ENCODE results near the gene GGT5.
"Not testable (repeated sequence)": the region's sequence is repeated elsewhere in the genome, so short reads cannot be mapped to it uniquely, and the experiment has no call there.

The GGT5 gene

DNA sequence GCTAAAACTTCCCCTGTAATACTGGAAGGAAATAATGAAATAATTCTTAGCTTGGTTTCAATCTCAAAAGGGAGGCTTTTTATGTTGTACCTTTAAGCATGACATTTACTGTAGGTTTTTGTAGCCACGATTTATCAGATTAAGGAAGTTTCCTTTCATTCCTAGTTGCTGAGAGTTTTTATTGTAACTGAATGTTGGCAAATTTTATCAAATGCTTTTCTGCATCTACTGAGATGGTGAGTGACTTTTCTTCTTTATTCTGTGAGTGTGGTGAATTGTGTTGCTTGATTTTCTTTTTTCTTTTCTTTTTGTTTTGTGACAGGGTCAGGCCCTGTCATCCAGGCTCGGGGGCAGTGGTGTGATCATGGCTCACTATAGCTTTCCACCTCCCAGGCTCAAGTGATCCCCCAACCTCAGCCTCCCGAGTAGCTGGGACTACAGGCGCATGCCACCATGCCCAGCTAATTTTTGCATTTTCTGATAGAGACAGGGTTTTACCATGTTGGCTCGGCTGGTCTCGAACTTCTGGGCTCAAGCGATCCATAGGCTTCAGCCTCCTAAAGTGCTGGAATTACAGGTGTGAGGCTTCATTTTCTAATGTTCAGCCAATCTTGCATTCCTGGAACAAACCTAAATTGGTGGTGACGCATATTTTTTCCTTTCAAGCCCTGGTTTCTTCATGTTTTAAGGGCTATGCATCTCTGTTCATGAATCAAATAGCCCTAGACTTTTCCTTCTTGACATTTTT lies 37.4 kb downstream of the GGT5 start:
- FAIRE-seq: no peak
- TF ChIP-seq TAF1 (IDR thresholded peaks at IDR 0.05; ENCODE audit: low read depth, low read length): no peak
- TF ChIP-seq POLR2AphosphoS5 (IDR thresholded peaks at IDR 0.05; ENCODE audit: low read depth, low read length): no peak
- no peak for TF ChIP-seq POLR2A (IDR thresholded peaks at IDR 0.05; ENCODE audit: low read depth, low read length)
- no peak for TF ChIP-seq POU2F2 (IDR thresholded peaks at IDR 0.05; ENCODE audit: low read depth, low read length)
- no peak for TF ChIP-seq PAX5 (IDR thresholded peaks at IDR 0.05; ENCODE audit: insufficient read depth, low read length, severe bottlenecking)
- no peak for TF ChIP-seq SPI1 (IDR thresholded peaks at IDR 0.05; ENCODE audit: low read depth, low read length)
- no peak for DNase-seq (ENCODE audit: insufficient read length, low spot score)

DNA sequence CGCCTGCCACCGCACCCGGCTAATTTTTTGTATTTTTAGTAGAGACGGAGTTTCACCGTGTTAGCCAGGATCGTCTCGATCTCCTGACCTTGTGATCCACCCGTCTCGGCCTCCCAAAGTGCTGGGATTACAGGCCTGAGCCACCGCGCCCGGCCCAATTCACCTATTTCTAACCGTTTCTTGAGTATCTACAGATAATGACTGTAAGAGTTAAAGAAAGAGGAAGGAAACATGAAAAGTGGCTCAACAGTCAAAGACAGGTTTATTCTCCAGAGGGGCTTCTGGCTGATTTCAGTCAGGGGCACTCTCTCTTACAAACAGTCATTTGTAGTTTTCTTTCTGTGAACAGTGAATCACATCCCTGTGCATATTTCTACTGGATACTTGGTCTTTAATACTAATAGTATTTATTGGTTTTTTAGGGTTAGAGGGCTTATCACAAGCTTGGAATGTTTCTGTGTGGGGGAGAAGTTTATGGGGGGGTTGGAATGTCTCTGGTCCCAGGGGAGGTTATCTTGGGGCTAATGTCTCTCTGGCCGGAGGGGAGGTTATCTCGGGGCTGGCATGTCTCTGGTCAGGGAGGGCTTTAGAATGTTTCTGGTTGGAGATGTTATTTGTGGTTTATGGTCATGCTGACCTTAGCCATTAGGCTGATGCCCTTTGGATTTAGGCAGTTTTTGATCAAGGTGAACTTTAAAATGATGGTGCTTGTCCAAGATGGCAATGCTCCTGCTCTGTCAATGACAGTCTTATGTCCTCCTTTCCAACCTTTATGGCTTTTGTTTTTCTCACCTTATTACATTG lies 38.2 kb downstream of the GGT5 start:
- FAIRE-seq; DNase-seq (ENCODE audit: insufficient read length, low spot score): not testable (repeated sequence)

DNA sequence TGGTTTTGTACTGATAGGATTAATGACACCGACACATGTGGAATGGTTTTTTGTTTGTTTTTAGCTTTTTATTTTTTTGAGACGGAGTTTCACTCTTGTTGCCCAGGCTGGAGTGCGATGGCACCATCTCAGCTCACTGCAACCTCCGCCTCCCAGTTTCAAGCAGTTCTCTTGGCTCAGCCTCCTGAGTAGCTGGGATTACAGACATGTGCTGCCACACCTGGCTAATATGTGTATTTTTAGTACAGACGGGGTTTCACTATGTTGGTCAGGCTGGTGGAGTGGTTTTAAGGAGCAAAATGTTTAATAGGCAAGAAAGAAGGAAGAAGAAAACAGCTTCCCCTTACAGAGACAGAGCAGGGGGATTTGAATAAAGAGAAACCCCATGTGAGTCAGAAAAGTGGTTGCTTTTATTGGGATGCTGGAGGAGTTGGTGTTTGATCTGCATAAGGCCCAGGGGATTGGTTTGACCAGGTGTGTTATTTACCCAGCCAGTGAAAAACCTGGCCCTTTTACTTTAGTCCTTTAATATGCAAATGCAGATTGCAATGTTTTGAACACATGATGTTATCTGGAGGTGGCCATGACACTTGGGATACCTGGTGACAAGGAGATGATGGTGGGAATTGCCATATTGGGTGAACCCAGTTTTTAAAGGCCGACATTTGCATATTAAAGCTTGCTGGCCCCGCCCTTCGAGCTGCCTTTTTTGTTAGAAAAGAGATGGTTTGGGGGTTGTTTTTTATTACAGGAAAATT lies 39.3 kb downstream of the GGT5 start:
- FAIRE-seq: no peak
- DNase-seq (ENCODE audit: insufficient read length, low spot score): no peak
- peak; percentile 64; the same call in 1 of the 2 replicates for TF ChIP-seq POU2F2 (IDR thresholded peaks at IDR 0.05; ENCODE audit: low read depth, low read length)
- TF ChIP-seq TAF1 (IDR thresholded peaks at IDR 0.05; ENCODE audit: low read depth, low read length): no peak
- TF ChIP-seq SPI1 (IDR thresholded peaks at IDR 0.05; ENCODE audit: low read depth, low read length): no peak

DNA sequence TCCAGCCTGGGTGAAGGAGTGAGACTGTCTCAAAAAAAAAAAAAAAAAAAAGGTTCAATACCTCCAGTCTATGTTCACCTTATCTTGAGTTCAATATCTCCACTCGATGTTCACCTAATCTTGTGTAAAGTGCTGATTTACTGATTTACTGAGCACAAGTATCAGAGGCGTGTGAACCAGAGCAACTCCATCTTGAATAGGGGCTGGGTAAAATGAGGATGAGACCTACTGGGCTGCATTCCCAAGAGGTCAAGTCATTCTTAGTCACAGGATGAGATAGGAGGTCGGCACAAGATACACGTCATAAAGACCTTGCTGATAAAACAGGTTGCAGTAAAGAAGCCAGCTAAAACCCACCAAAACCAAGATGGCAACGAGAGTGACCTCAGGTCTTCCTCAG lies 41.0 kb downstream of the GGT5 start:
- not testable (repeated sequence) for FAIRE-seq; DNase-seq (ENCODE audit: insufficient read length, low spot score)

DNA sequence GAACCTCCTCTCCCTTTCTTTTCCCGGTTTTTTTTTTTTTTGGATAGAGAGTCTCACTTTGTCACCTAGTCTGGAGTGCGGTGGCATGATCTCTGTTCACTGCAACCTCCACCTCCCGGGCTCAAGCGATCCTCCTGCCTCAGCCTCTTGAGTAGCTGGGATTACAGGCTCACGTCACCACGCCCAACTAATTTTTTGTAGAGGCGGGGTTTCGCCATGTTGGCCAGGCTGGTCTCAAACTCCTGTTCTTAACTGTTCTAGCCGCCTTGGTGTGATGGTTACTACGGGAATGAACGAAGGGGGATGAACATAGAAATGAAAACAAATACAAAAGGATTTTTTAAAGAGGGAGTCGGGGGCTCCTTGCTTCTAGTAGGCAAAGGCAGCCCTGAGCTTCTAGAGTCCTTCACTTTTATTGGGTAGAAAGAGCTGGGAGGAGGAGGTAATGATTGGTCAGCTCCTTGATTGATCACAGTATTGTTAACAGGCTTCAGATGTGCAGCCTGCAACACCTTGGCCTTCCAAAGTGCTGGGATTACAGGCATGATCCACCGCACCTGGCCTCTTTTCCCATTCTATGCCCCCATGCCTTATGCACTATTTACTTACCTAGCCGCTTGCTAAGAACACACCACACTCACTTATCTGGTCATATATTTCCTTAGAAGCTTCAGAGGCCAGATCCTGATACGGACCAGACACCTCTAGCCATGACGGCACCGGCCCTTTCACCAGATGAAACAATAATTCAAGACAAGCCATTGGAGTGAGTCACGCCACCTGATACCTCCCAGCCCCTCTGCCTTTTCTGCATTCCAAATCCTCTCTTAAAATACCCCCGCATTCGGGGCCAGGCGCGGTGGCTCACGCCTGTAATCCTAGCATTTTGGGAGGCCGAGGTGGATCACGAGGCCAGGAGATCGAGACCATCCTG lies 42.9 kb downstream of the GGT5 start:
- TF ChIP-seq POLR2A (IDR thresholded peaks at IDR 0.05; ENCODE audit: low read depth, low read length) (no peak), SPI1 (IDR thresholded peaks at IDR 0.05; ENCODE audit: low read depth, low read length) (no peak), POU2F2 (IDR thresholded peaks at IDR 0.05; ENCODE audit: low read depth, low read length) (no peak), PAX5 (IDR thresholded peaks at IDR 0.05; ENCODE audit: insufficient read depth, low read length, severe bottlenecking) (no peak), TAF1 (IDR thresholded peaks at IDR 0.05; ENCODE audit: low read depth, low read length) (no peak), POLR2AphosphoS5 (IDR thresholded peaks at IDR 0.05; ENCODE audit: low read depth, low read length) (no peak)
- DNase-seq (ENCODE audit: insufficient read length, low spot score) (no peak), FAIRE-seq (no peak)

DNA sequence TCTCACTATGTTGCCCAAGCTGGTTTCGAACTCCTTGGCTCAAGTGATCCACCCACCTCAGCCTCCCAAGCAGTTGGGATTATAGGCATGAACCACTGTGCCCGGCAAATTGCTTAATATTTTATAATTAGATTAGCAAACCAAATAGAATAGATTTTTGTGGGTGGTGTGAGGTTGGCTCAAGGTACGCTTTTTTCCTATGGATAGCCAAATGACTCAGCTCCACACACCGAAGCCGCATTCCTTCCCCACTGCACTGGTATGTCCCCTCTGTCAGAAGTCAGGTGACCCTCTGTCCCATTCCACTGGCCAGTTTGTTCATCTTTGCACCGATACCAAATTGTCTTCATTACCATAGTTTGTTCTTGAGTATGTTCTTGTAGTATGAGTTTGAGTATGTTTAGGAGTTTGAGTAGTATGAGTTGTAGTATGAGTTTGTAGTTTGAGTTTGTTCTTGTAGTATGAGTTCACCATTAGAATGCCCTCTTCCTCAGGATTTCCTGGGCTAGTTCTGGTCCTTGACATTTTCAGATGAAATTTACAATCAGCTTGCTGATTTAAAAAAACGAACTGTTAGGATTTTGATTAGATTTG lies 44.2 kb downstream of the GGT5 start:
- TF ChIP-seq TAF1 (IDR thresholded peaks at IDR 0.05; ENCODE audit: low read depth, low read length) (no peak), POU2F2 (IDR thresholded peaks at IDR 0.05; ENCODE audit: low read depth, low read length) (no peak), POLR2AphosphoS5 (IDR thresholded peaks at IDR 0.05; ENCODE audit: low read depth, low read length) (no peak), SPI1 (IDR thresholded peaks at IDR 0.05; ENCODE audit: low read depth, low read length) (no peak), POLR2A (IDR thresholded peaks at IDR 0.05; ENCODE audit: low read depth, low read length) (no peak), PAX5 (IDR thresholded peaks at IDR 0.05; ENCODE audit: insufficient read depth, low read length, severe bottlenecking) (no peak)
- no peak for DNase-seq (ENCODE audit: insufficient read length, low spot score)
- FAIRE-seq: no peak

DNA sequence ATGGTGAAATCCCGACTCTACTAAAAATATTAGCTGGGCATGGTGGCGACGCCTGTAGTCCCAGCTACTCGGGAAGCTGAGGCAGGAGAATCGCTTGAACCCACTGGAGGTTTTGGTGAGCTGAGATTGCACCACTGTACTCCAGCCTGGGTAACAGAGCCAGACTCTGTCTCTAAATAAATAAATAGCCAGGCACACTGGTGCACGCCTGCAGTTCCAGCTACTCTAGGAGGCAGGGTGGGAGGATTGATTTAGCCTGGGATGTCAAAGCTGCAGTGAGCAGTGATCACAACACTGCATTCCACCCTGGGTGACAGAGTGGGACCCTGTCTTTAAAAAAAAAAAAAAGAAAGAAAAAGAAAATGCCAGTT lies 46.2 kb downstream of the GGT5 start:
- no peak for TF ChIP-seq PAX5 (IDR thresholded peaks at IDR 0.05; ENCODE audit: insufficient read depth, low read length, severe bottlenecking)
- no peak for TF ChIP-seq TAF1 (IDR thresholded peaks at IDR 0.05; ENCODE audit: low read depth, low read length)
- TF ChIP-seq POLR2A (IDR thresholded peaks at IDR 0.05; ENCODE audit: low read depth, low read length): no peak
- no peak for TF ChIP-seq POU2F2 (IDR thresholded peaks at IDR 0.05; ENCODE audit: low read depth, low read length)
- FAIRE-seq (no peak), DNase-seq (ENCODE audit: insufficient read length, low spot score) (no peak)

DNA sequence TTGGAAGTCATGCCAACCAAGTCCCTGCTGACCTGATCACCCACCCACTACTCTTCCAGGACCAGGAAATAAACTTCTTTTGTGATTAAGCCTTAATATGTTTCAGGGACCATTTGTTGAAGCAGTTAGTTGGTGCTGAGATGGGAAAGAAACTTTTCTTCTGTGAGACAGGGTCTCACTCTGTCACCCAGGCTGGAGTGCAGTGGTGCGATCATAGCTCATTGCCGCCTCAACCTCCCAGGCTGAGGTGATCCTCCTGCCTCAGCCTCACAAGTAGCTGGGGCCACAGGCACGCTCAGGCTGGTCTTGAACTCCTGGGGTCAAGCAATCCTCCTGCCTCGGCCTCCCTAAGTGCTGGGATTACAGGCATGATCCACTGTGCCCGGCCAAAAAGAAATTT lies 53.0 kb downstream of the GGT5 start:
- no peak for DNase-seq (ENCODE audit: insufficient read length, low spot score)
- no peak for TF ChIP-seq POLR2A (IDR thresholded peaks at IDR 0.05; ENCODE audit: low read depth, low read length)
- no peak for TF ChIP-seq PAX5 (IDR thresholded peaks at IDR 0.05; ENCODE audit: insufficient read depth, low read length, severe bottlenecking)
- no peak for TF ChIP-seq POU2F2 (IDR thresholded peaks at IDR 0.05; ENCODE audit: low read depth, low read length)
- no peak for TF ChIP-seq POLR2AphosphoS5 (IDR thresholded peaks at IDR 0.05; ENCODE audit: low read depth, low read length)
- no peak for TF ChIP-seq TAF1 (IDR thresholded peaks at IDR 0.05; ENCODE audit: low read depth, low read length)
- TF ChIP-seq SPI1 (IDR thresholded peaks at IDR 0.05; ENCODE audit: low read depth, low read length): no peak
- no peak for FAIRE-seq

DNA sequence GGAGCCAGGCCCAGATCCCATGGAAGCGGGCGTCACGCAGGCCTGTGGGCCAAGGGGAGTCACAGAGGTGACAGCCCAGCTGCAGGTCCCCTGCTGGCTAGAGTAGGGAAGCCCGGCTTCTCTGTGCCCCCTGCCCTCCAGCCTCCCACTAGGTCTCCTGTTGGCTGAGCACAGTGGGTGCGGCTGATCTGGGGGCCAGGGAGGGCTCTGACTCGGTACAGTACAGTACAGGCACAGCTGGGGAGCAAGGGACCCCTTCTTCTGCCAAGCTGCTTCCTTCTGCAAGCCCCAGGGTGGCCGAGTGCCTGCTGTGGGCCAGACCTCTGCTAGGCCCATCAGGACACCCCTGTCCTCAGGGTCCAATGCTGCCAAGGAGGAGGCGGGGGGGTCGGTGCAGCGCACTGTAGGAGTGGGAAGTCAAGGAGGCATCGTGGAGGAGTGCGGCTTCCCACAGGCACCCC lies 53.5 kb downstream of the GGT5 start:
- DNase-seq (ENCODE audit: insufficient read length, low spot score) (peak; percentile 18), FAIRE-seq (no peak)
- TF ChIP-seq POLR2AphosphoS5 (IDR thresholded peaks at IDR 0.05; ENCODE audit: low read depth, low read length): no peak
- no peak for TF ChIP-seq PAX5 (IDR thresholded peaks at IDR 0.05; ENCODE audit: insufficient read depth, low read length, severe bottlenecking)
- TF ChIP-seq POU2F2 (IDR thresholded peaks at IDR 0.05; ENCODE audit: low read depth, low read length): no peak
- no peak for TF ChIP-seq POLR2A (IDR thresholded peaks at IDR 0.05; ENCODE audit: low read depth, low read length)
- TF ChIP-seq TAF1 (IDR thresholded peaks at IDR 0.05; ENCODE audit: low read depth, low read length): no peak
- no peak for TF ChIP-seq SPI1 (IDR thresholded peaks at IDR 0.05; ENCODE audit: low read depth, low read length)

All from GM12891 (cell line).